HG03521 (cell line): ENCODE data around the gene SHISAL2B.
"Not testable (repeated sequence)": the region's sequence is repeated elsewhere in the genome, so short reads cannot be mapped to it uniquely, and the experiment has no call there.

ENCODE experiments used
- ATAC-seq: cut with Tn5 transposase; IDR thresholded peaks from one replicate; pipeline ENCODE4 v1.9.1; 2021; ENCODE audit warnings: mild to moderate bottlenecking, moderate library complexity; ENCODE audit not compliant: unreplicated experiment

SHISAL2B gene

DNA sequence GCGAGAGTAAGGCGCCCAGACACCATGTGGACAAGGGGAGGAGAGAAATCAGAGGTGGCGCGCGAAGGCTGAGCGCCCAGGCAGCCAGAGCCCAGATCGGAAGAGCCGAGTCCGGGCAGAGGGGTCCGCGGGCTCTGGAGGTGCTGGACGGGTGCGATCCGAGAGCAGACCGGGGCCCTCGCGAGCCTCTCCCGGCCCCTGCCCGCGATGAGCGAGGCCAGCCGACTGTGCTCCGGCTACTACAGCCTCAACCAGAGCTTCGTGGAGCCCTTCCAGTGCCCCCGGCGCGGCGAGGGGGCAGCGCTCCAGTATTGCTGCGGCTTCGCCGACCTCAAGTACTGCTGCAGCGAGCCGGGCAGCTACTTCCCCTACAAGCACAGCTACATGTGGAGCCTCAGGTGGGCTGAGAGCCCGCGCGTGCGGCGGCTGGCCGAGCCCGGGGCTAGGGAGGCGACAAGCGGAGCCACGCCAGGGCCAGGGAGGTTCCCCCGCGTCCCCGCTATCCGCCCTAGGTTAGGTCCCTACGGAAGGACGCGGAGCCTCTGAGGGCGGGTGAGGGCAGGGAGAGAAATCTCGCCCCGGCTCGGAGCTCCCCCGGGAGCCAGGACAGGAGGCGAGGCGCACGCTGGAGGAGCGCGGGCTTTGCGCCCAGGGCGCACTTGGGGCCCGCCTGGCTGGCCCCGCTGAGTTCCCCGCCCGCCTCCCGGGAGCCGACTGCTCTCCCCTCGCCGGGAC, at the start of gene SHISAL2B:
SHISAL2B (plus strand) TSS at position 87 of the 735 bp plus-strand sequence; CDS start at position 208, 121 bp downstream.
- ATAC-seq: no peak

- no peak for ATAC-seq
Observed at GRCh38 chr5:64644831-64645230, 45.5 kb upstream of the SHISAL2B start.

GRCh38 chr5:64646169-64646568, 44.1 kb upstream of the SHISAL2B start:
- no peak for ATAC-seq

- no peak for ATAC-seq
Observed at GRCh38 chr5:64649512-64649911, 40.8 kb upstream of the SHISAL2B start.

GRCh38 chr5:64653766-64654560, 36.3 kb upstream of the SHISAL2B start:
- no peak for ATAC-seq

DNA sequence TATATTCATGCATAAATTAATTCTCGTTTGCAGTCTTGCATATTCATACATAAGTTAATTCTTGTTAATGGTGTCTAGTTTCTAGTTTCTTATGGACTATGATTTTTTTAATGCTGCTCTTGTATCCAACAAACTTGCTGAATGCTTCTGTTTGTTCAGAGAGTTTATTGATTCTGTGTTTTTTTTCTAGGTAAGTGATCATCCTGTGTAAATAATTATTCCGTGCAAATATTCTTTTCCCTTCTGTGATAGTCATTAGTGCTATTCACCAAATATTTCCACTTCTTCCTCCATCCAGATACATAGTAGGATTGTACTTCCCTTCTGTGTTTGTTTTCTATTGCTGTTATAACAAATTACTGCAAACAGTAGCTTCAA, 35.8 kb upstream of the SHISAL2B start:
- no peak for ATAC-seq

DNA sequence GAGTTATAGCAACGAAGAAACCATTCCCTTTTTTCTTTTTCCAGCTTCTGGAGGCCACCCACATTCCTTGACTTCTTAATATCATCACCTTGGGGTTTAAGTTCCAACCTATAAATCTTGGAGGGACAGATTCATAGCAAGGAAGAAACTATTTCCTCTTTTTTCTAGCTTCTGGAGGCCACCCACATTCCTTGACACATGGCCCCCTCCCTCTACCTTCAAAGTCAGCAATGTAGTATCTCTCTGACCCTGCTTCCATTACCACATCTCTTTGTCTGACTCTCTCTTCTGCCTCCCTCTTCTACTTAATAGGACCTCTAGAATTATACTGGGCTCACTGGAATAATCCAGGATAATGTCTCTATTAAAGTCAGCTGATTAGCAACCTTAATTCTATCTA, 34.7 kb upstream of the SHISAL2B start:
- ATAC-seq: no peak

DNA sequence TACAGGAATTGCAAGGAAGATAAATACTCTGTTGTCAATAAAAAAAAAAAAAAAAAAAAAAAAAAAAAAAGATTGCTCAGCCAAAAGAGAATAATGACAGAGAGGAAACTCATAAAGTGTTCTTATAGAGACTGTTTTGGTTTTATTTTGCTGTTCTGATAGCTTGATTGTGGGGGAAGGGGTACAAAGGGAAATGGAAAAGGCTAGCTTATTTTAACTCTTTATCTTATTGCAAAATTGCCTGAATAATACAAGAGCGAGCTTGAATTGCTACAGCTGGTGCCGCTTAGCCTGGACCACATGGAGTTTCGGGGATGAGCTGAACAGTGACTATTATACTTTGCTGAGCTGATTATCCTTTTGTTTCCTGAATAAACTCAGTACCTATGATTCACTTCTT, 31.0 kb upstream of the SHISAL2B start:
- ATAC-seq: no peak

- not testable (repeated sequence) for ATAC-seq
Observed at GRCh38 chr5:64663181-64663580, 27.1 kb upstream of the SHISAL2B start.

- no peak for ATAC-seq
Observed at GRCh38 chr5:64665243-64665642, 25.1 kb upstream of the SHISAL2B start.

GRCh38 chr5:64666078-64666477, 24.2 kb upstream of the SHISAL2B start:
- ATAC-seq: no peak

DNA sequence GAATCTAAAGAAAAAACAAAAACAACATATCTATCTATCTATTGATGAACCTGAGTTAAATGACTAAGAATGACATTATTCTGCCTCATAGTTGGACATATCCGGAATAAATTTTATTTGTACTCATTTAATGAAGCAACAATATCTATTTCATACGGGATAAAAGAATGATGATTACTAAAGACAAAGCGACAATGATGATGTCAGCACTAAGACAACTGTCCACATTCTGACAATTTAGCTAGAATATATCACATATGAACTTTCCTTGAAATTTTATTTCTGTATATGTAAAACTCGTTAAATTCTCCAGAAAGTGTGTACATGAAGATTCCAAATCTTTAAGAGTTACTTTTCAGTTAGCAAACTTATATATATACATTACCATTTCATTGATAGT, 23.2 kb upstream of the SHISAL2B start:
- no peak for ATAC-seq

GRCh38 chr5:64670277-64670676, 20.0 kb upstream of the SHISAL2B start:
- ATAC-seq: no peak

GRCh38 chr5:64671678-64672077, 18.6 kb upstream of the SHISAL2B start:
- no peak for ATAC-seq

GRCh38 chr5:64678374-64678773, 11.9 kb upstream of the SHISAL2B start:
- no peak for ATAC-seq

GRCh38 chr5:64680289-64680688, 10.0 kb upstream of the SHISAL2B start:
- ATAC-seq: no peak

- ATAC-seq: no peak
Observed at GRCh38 chr5:64682608-64683007, 7.7 kb upstream of the SHISAL2B start.

DNA sequence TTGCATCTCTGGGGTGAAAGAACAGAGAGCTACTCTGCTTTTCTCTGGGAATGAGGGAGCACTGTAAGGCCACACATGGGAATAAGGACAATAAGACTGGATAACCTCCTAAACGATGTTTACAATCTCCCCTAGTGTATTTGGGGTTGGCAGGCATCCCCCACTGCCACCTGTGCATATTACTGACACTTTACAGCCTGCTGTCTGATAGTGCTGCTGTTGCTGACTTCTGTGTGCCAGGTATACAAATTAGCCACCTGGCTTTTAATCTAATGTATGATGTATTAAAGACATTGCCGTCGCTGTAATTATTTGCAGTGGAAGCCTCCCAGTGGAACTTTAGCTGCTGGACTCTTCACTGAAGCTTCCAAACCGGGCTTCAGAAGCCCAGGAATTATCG, 4.4 kb upstream of the SHISAL2B start:
- no peak for ATAC-seq

DNA sequence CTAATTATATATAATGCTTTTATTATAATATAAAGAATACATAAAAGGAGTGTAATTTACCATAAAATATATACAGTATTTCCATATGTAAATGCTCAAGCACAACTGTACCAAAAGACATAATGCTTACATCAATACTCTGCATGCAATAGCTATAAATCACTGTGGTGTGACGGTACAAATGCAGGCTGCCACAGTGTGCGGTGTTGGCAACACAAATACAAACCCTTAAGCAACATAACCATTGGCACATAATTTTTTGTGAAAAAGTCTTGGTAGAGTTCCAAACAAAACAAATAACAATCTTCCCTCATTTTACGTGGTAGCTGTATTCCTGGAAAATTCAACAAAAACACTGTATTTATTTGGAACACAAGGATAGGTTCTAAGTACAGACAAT, 1.9 kb upstream of the SHISAL2B start:
- no peak for ATAC-seq

GRCh38 chr5:64688965-64689364, 1.3 kb upstream of the SHISAL2B start:
- no peak for ATAC-seq

DNA sequence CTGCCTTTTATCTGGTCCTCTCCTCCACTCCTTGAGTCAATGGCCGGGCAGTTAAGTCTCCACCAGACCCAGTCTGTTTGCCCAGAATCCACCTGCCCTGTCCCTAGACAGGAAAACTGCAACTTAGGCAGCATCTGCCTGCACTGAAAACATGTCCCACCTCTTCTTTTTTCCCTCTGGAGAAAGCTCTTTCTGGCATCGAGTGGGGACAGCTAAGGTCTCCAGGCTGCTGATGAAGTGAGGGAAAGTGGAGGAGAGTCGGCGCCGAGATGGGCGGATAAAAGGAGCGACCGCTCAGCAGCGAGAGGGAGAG, 243 bp upstream of the SHISAL2B start:
- no peak for ATAC-seq

GRCh38 chr5:64691291-64691690, 988 bp downstream of the SHISAL2B start:
- no peak for ATAC-seq

DNA sequence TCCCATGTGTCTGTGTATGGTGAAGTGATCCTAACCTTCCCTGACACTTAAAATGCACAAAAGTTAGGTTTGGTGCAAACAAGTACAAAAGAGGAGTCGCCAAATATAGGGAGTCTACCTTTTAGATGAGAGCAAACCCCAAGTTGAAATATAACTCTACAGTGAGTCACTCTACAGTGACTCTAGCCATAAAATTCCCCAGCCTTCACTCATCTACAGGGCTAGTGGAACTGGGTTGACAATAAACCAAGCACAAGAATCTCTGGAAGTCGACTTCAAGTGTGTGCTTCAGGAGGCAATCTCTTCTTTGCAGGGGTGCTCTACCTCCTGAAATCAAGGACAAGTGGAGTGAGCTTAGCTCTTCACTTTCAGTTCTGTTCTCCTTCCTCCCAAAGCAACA, 3.3 kb downstream of the SHISAL2B start:
- ATAC-seq: no peak
